Measurements from ENCODE around the gene MED28.
A peak's percentile ranks its signal among the peaks of the same experiment; 100 is the strongest.
"Not testable (repeated sequence)": the region's sequence is repeated elsewhere in the genome, so short reads cannot be mapped to it uniquely, and the experiment has no call there.

MED28 gene, protein sequence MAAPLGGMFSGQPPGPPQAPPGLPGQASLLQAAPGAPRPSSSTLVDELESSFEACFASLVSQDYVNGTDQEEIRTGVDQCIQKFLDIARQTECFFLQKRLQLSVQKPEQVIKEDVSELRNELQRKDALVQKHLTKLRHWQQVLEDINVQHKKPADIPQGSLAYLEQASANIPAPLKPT

DNA sequence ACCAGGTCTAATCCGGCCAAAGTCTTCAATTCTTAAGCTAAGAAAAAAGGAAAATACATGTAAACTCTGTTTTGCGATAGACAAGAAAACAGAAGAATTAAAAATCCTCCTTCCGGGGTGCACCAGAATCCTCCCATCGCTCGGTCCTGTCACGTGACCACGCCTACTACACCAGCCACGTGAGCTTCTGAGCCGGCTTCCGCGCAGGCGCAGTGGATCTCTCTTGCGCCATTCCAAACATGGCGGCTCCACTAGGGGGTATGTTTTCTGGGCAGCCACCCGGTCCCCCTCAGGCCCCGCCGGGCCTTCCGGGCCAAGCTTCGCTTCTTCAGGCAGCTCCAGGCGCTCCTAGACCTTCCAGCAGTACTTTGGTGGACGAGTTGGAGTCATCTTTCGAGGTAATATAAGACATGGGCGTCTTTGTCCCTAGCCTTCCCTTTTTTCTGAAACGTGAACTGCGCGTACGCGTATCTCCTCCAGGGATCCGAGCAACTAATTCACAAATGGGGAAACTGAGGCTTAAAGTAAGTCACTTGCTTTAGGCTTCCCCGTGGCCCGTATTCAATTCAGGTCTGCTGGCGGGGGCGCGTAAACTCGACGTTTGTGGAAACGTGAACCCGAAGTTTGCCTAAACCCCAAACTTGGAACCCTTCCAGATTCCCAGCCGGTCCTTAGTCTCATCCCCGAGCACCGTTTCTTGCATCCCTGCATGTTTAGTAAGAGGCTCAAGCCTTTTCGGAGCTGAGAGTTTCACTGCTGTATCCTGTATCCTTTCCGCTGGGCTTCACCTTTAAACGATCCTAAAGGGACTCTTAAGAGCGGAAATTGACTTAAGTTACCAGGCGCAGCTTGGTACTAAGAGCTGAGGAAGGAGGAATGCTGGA is at the start of gene MED28:
Gene MED28 (plus strand): TSS at position 226 of the 884 bp plus-strand sequence. CDS start 14 bp downstream, at position 240.
- peaks cover 30% of the 10 kb centered on the region for H3K4me1 Mint-ChIP-seq (ENCODE audit: low read depth)
- no peaks in the 10 kb centered on the region for H3K9me3 Mint-ChIP-seq
- H3K27ac Mint-ChIP-seq, result peak within 1 kb of the TSS; percentile 96
- H3K36me3 Mint-ChIP-seq (ENCODE audit: low read depth), result peaks cover 11% of the 10 kb centered on the region
- peak within 1 kb of the TSS; percentile 97 for H3K4me3 Mint-ChIP-seq
- H3K27me3 Mint-ChIP-seq (ENCODE audit: low read depth), result no peaks in the 10 kb centered on the region

DNA sequence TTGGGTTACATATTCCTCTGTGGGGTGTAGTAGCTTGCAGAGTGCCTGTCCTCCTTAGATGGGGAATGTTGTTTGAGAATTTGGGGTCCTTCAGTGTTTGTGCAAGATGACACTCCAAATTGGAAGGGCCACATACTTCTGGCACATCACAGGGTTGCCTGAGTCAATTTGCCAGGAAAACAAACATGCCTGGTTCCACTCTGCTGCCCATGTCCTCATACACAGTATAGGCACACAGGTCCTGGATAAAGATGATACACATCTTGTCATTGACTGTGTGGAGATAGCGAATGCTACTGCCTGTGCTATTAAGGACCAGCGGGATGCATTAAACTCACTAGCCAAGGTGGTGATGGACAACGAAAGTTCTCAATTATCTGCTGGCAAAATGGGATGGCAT is 48.6 kb upstream of the MED28 start:
- H3K27ac Mint-ChIP-seq, result no peak overlapping the region

DNA sequence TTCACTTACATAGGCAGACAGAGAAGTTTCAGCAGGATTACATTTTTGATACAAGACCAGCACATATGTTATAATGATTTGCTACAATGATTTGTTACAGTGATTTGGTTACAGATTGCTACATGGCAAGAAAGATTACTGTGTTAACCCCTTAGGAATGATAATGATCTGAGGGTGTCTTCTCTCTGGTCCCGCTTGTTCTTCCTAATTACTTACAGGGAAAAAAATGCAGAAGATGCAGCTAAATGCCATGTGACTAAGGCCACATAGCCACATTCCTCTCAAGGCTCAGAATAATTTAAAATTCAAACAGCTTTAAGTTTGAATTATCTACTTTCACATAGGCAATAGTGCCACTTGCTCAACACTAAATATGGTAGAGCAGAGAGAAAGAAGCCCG is 47.2 kb upstream of the MED28 start:
- Mint-ChIP-seq H3K4me3 (no peak overlapping the region), H3K27ac (no peak overlapping the region), H3K36me3 (ENCODE audit: low read depth) (no peaks in the 10 kb centered on the region), H3K27me3 (ENCODE audit: low read depth) (peaks cover 5% of the 10 kb centered on the region), H3K9me3 (no peaks in the 10 kb centered on the region), H3K4me1 (ENCODE audit: low read depth) (no peaks in the 10 kb centered on the region)

More for the DNA sequence above, 48.6 kb upstream of the MED28 start:
- Mint-ChIP-seq H3K4me1 (ENCODE audit: low read depth) (no peaks in the 10 kb centered on the region), H3K9me3 (no peaks in the 10 kb centered on the region), H3K4me3 (no peak overlapping the region), H3K27me3 (ENCODE audit: low read depth) (peaks cover 5% of the 10 kb centered on the region), H3K36me3 (ENCODE audit: low read depth) (no peaks in the 10 kb centered on the region)

DNA sequence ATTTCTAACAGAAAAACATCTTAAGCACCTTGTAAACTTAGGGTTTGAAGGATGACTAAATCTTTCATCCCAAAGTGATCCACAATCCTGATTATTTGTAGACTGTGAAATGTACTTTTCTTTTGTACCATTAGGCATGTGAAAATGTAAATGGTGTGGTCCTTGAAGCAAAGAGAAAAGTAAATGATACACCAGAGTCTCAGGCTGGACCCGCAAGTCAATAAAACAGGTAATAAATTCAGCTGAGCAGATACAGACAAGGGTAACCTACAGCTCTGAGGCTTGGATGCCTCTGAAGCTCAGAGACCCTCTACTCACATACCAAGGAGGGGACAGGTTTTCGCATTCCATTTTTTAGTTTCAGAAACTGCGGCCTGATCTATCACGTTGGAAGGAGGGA is 40.2 kb upstream of the MED28 start:
- no peaks in the 10 kb centered on the region for H3K9me3 Mint-ChIP-seq
- peaks cover 5% of the 10 kb centered on the region for H3K36me3 Mint-ChIP-seq (ENCODE audit: low read depth)
- H3K4me3 Mint-ChIP-seq, result no peak overlapping the region
- H3K4me1 Mint-ChIP-seq (ENCODE audit: low read depth), result peaks cover 22% of the 10 kb centered on the region
- no peaks in the 10 kb centered on the region for H3K27me3 Mint-ChIP-seq (ENCODE audit: low read depth)
- no peak overlapping the region for H3K27ac Mint-ChIP-seq

DNA sequence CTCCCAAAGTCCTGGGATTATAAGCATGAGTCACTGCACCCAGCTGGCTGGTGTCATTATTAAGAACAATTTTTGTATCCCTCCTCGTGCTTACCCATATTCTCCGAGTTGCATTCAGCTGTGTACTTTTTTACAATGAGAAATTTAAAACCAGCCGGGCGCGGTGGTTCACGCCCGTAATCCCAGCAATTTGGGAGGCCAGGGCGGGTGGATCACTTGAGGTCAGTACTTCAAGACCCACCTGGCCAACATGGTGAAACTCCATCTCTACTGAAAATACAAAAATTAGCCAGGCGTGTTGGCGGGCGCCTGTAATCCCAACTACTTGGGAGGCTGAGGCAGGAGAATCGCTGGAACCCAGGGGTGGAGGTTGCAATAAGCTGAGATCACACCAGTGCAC is 39.3 kb upstream of the MED28 start:
- H3K4me3 Mint-ChIP-seq; H3K36me3 Mint-ChIP-seq (ENCODE audit: low read depth); H3K27ac Mint-ChIP-seq: not testable (repeated sequence)

DNA sequence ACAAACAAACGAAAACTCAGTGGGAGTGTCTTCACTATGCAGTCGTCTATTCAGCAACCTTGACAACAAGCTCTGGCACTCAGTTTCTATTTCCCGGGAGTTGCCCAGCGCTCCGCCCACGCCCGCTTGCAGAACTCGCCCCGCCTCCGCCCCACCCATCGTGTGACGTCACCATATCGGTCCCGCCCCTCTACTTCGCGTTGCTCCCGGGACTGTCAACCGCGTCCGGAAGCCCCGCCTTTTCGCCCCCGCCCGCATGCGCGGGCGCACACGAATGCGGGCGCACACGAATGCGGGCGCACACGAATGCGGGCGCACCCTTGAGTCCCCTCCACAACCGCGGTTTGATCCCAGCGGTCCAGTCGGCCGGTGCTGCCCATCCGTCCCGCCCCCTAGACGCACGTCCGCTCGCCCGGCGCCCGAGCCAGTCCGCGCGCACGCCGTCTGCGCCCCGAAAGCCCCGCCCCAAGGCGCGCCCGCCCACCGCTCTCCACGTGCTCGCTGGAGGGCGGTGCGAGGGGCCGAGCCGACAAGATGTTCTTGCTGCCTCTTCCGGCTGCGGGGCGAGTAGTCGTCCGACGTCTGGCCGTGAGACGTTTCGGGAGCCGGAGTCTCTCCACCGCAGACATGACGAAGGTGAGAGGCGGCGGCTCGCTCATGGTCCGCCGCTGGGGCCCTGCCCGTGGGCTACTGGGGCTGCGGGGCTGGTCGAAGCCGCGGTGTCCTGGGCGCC is 37.3 kb upstream of the MED28 start, which contains the start of gene LAP3:
Gene LAP3 (plus strand): TSS at position 267 of the 733 bp plus-strand sequence. CDS start 268 bp downstream, at position 535.
- Mint-ChIP-seq H3K4me1 (ENCODE audit: low read depth) (peaks cover 40% of the 10 kb centered on the region), H3K36me3 (ENCODE audit: low read depth) (peaks cover 22% of the 10 kb centered on the region), H3K4me3 (peak within 1 kb of the TSS; percentile 93), H3K9me3 (no peaks in the 10 kb centered on the region), H3K27ac (peak within 1 kb of the TSS; percentile 98), H3K27me3 (ENCODE audit: low read depth) (no peaks in the 10 kb centered on the region)

More for the DNA sequence above, 39.3 kb upstream of the MED28 start:
- H3K4me1 Mint-ChIP-seq (ENCODE audit: low read depth), result peaks cover 27% of the 10 kb centered on the region
- not testable (repeated sequence) for H3K9me3 Mint-ChIP-seq; H3K27me3 Mint-ChIP-seq (ENCODE audit: low read depth)

DNA sequence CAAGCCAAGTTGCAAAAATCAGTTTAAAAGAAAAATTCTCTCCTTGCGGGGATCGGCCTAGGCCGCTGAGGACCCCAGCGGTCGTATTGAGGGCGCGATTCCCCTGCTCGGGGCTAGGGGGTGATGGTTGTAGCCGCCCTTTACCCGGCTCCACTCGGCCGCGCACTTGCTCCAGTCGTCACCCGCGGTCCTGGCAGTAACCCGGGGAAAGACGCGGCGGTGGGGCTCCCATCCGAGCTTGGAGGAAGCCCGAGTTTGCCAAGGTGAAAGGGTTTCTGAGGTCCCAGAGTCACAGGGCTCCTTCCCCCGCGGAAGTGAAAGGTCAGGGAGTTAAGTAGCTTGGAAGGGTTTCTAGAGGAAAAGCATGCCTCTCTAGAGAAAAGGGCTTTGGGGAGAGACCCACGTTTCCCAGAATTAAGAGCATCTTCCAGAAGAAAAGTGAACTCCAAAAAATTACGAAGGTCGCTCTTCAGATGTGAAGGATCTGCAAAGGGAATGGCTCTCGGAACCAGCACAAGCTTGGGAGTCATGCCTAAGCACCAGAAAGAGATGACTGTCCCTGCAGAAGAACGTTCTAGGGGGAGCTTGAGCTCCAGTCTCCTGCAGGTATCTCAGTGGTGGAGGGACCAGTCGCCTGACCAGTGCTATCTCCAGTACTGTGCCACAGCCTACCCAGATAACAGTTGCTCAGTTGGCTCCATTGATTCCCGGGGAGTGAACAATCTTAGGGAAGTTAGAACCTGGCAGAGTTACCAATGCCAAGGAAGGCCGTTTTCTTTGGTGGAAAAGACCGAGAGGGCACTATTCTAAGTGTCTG is 36.6 kb upstream of the MED28 start:
- H3K9me3 Mint-ChIP-seq, result no peaks in the 10 kb centered on the region
- H3K4me1 Mint-ChIP-seq (ENCODE audit: low read depth), result peaks cover 40% of the 10 kb centered on the region
- H3K27me3 Mint-ChIP-seq (ENCODE audit: low read depth), result no peaks in the 10 kb centered on the region
- H3K27ac Mint-ChIP-seq, result peak overlapping the region; percentile 98
- H3K4me3 Mint-ChIP-seq, result peak overlapping the region; percentile 93
- peaks cover 26% of the 10 kb centered on the region for H3K36me3 Mint-ChIP-seq (ENCODE audit: low read depth)

DNA sequence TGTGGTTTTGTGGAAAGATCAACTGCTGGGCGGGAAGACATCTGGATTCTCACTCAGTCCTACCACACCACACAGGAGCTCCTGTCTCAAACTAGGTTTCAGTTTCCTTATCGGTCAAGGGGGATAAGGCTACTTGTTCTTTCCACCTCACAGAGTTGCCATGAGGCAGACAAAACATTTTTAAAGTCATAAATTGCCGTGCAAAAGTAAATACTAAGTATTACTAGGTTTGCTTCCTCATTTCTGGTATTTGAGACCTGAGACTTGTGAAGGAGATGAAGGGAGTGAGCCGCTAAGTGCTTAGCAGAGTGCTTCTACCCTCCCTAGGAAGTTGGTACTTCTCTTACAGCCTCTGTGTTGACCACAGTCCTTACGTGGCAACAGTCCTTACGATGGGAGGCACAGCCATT is 36.0 kb upstream of the MED28 start:
- H3K36me3 Mint-ChIP-seq (ENCODE audit: low read depth), result peaks cover 28% of the 10 kb centered on the region
- H3K4me3 Mint-ChIP-seq, result peak overlapping the region; percentile 93
- peaks cover 40% of the 10 kb centered on the region for H3K4me1 Mint-ChIP-seq (ENCODE audit: low read depth)
- no peaks in the 10 kb centered on the region for H3K9me3 Mint-ChIP-seq
- peak overlapping the region; percentile 98 for H3K27ac Mint-ChIP-seq
- no peaks in the 10 kb centered on the region for H3K27me3 Mint-ChIP-seq (ENCODE audit: low read depth)

DNA sequence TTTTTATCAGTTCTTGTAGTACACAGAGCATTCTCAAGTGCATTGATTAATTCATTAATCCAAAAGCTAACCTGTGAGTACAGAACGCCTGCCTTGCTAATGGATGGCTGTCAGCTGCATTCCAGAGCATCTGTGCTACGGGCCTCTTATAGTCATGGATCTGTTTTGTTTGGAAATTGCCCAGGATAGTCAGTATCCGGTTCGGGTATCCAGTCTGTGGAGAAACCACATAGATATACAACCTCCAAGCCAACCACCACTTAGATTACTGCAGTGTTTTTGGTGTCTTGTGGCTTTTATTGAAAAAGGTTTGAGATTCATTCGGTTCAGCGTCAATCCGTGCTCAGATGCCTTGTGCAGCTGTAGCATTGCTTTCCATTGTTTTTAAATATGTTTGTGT is 33.5 kb upstream of the MED28 start:
- Mint-ChIP-seq H3K36me3 (ENCODE audit: low read depth) (peaks cover 42% of the 10 kb centered on the region), H3K27ac (peak overlapping the region; percentile 45), H3K27me3 (ENCODE audit: low read depth) (no peaks in the 10 kb centered on the region), H3K4me1 (ENCODE audit: low read depth) (peaks cover 40% of the 10 kb centered on the region), H3K4me3 (no peak overlapping the region), H3K9me3 (no peaks in the 10 kb centered on the region)

DNA sequence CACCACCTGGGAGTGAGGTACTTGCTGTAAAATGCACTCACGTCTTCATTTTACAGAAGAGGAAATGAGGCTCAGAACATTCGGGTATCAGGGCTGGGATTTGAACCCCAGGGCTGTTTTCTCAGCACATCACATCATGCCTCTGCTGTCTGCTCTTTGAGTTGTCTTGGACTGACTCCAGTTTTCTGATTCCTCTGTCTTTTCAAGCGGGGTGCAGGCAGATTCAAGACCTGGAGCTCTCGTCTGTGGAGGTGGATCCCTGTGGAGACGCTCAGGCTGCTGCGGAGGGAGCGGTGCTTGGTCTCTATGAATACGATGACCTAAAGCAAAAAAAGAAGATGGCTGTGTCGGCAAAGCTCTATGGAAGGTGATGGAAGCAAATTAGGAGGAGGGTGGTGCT is 31.2 kb upstream of the MED28 start:
- Mint-ChIP-seq H3K4me3 (no peak overlapping the region), H3K36me3 (ENCODE audit: low read depth) (peaks cover 55% of the 10 kb centered on the region), H3K9me3 (no peaks in the 10 kb centered on the region), H3K27me3 (ENCODE audit: low read depth) (no peaks in the 10 kb centered on the region), H3K27ac (peak overlapping the region; percentile 8), H3K4me1 (ENCODE audit: low read depth) (peaks cover 35% of the 10 kb centered on the region)

DNA sequence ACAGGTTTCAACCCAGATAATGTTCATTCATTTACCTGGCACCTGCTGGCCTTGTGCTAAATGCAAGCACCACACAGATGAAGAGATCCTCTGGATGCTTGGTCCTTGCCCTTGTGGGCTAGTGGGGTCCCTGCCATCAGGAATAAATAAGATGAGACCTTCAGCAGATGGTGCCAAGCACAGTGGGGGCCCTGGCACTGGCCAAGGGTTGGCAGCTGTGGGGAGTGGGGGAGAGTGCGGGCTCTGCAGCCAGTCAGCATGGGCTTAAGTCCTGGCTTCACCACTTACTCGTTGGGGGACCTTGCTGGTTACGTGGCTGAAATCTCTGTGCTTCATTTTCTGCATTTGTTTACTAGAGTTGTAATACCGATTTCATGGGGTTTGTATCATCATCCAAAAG is 30.5 kb upstream of the MED28 start:
- H3K9me3 Mint-ChIP-seq, result no peaks in the 10 kb centered on the region
- no peaks in the 10 kb centered on the region for H3K27me3 Mint-ChIP-seq (ENCODE audit: low read depth)
- no peak overlapping the region for H3K27ac Mint-ChIP-seq
- peaks cover 56% of the 10 kb centered on the region for H3K36me3 Mint-ChIP-seq (ENCODE audit: low read depth)
- H3K4me1 Mint-ChIP-seq (ENCODE audit: low read depth), result peaks cover 29% of the 10 kb centered on the region
- H3K4me3 Mint-ChIP-seq, result no peak overlapping the region

DNA sequence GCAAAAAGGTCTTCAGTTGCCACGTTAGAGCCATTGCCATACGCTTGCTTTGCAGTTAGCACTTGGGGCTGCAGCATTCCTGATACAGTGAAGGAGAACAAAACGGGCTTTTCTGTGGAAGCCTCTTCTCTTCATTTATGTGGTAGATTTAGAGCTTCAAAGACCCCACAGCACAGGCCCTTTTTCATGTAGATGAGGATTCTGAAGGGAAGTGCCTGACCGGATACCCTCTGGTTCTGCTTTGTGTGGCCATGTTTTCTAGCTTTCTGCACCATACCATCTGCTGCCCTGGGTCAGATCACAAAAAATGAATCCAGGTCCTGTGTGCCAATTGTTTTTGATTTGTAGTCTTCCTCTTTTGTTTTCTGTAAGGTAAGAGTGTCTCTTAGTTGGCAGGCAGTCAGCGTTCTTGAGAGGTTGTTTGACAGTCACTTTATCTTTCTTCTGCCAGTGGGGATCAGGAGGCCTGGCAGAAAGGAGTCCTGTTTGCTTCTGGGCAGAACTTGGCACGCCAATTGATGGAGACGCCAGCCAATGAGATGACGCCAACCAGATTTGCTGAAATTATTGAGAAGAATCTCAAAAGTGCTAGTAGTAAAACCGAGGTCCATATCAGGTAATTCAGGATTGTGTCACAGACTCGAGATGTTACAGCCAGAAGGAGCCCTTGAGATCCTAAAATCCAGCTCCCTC is 29.8 kb upstream of the MED28 start:
- peaks cover 56% of the 10 kb centered on the region for H3K36me3 Mint-ChIP-seq (ENCODE audit: low read depth)
- H3K27me3 Mint-ChIP-seq (ENCODE audit: low read depth), result no peaks in the 10 kb centered on the region
- H3K9me3 Mint-ChIP-seq, result no peaks in the 10 kb centered on the region
- peaks cover 23% of the 10 kb centered on the region for H3K4me1 Mint-ChIP-seq (ENCODE audit: low read depth)
- no peak overlapping the region for H3K27ac Mint-ChIP-seq
- H3K4me3 Mint-ChIP-seq, result no peak overlapping the region

DNA sequence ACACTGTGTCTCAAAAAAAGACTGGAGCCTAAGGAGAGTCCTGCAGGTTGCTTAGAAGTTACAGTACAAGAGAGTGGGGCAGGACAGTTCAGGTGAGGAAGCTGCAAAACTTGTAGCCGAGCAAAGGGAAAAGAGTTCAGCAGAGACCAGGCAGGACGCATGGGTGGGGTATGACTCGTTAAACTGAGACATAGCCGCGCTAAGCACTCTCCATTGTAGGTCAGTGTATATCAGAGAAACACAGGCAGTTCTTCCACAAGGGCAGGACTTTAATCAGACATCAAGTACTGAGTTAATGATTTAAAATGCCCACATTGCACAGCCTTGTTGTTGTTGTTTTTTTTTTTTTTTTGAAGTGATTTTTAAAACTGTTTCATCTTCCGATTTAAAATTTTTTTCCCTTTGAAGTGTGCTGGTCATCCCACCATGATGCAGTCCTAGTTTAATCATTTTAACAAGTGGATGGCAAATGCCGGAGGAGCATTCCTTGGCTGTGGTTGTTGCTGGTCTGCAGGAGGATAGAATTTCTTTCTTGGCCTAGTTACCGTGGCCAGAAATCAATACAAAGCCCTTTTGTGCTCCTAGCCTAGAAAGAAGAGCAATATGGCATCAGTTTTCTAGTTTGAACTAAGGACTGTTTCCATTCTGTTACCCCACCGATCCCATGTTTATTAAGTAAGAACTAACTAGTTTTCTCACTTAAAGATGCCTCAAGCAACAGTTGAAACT is 27.2 kb upstream of the MED28 start:
- H3K36me3 Mint-ChIP-seq (ENCODE audit: low read depth), result peaks cover 55% of the 10 kb centered on the region
- H3K4me3 Mint-ChIP-seq, result no peak overlapping the region
- H3K9me3 Mint-ChIP-seq, result no peaks in the 10 kb centered on the region

More for the DNA sequence above, 27.2 kb upstream of the MED28 start:
- Mint-ChIP-seq H3K27ac (no peak overlapping the region), H3K27me3 (ENCODE audit: low read depth) (no peaks in the 10 kb centered on the region), H3K4me1 (ENCODE audit: low read depth) (peaks cover 16% of the 10 kb centered on the region)

Measured in T-helper 1 cell treated with Interleukin-12 subunit alpha and Interleukin-12 subunit beta and Interleukin-4 antibody, amounts not matched to agents 30 μg/mL and 1 μg/mL, for 36 hours (primary cell).